IPS-18a (cell line): Measurements from ENCODE around the gene ALPI.
"Not testable (repeated sequence)": the region's sequence is repeated elsewhere in the genome, so short reads cannot be mapped to it uniquely, and the experiment has no call there.

Experiments
- H3K27ac ChIP-seq: one replicate; pipeline ENCODE4 v1.5.1; 2013; ENCODE audit warnings: low read length
- H3K27me3 ChIP-seq: one replicate; pipeline ENCODE4 v1.6.1; 2013; ENCODE audit warnings: mild to moderate bottlenecking, low read length; ENCODE audit not compliant: control insufficient read depth, insufficient read depth
- H3K36me3 ChIP-seq: one replicate; pipeline ENCODE4 v1.6.1; 2013; ENCODE audit warnings: low read depth, low read length; ENCODE audit not compliant: control insufficient read depth
- H3K4me1 ChIP-seq: one replicate; pipeline ENCODE4 v1.6.1; 2013; ENCODE audit warnings: low read depth, low read length; ENCODE audit not compliant: control insufficient read depth
- H3K4me3 ChIP-seq: one replicate; pipeline ENCODE4 v1.5.1; 2013; ENCODE audit warnings: low read length
- H3K9ac ChIP-seq: one replicate; pipeline ENCODE4 v1.6.1; 2013; ENCODE audit warnings: mild to moderate bottlenecking, low read length, moderate library complexity
- H3K9me3 ChIP-seq: one replicate; pipeline ENCODE4 v1.6.1; 2013; ENCODE audit warnings: low read depth, low read length; ENCODE audit not compliant: control insufficient read depth

ALPI gene

GRCh38 chr2:232446266-232446777 is 9.6 kb upstream of the ALPI start:
- H3K27me3 ChIP-seq, H3K9ac ChIP-seq, H3K27ac ChIP-seq, H3K4me1 ChIP-seq, H3K36me3 ChIP-seq, H3K4me3 ChIP-seq, H3K9me3 ChIP-seq: not testable (repeated sequence)

- Histone ChIP-seq H3K9me3 (no peaks in the 10 kb centered on the region), H3K36me3 (no peaks in the 10 kb centered on the region), H3K4me3 (no peak overlapping the region), H3K27ac (no peak overlapping the region), H3K9ac (no peak overlapping the region), H3K4me1 (peaks cover 3% of the 10 kb centered on the region), H3K27me3 (no peaks in the 10 kb centered on the region)
Observed at GRCh38 chr2:232447091-232447620, 8.8 kb upstream of the ALPI start.

DNA sequence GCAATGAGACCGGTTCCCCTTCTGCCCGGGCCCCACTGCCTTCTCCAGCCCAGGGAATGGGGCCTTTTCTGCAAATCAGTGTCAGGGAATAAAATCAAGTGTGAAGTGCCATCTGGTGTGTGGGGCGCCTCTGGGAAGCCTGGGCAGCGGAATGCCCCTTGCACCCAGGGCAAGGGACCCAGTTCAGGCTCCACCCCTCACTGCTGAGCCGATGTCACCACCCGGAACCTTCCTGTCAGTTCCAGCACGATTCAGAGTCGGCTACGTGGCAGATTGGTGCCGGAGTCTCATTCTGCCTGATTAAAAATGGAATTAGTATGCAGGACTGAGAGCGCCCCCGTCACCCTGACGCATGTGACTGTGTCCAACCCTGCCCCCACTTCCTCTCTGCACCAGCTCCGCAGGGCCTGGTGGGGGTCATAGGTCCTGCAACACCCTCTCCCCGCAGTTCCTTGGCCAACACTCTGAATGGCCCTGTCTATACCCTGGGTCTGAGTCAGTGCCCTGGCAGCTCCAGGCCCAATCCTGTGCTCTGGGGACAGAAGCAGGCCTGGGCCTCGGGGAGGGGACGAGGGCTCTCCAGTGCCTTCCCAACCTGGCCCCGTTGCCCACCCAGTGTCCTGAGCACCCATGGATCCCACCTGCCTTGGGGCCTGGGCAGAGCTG is 8.2 kb upstream of the ALPI start:
- H3K27ac ChIP-seq, result no peak overlapping the region
- H3K9me3 ChIP-seq, result no peaks in the 10 kb centered on the region
- H3K27me3 ChIP-seq, result no peaks in the 10 kb centered on the region
- no peaks in the 10 kb centered on the region for H3K36me3 ChIP-seq
- H3K4me3 ChIP-seq, result no peak overlapping the region
- H3K4me1 ChIP-seq, result peaks cover 3% of the 10 kb centered on the region
- no peak overlapping the region for H3K9ac ChIP-seq

DNA sequence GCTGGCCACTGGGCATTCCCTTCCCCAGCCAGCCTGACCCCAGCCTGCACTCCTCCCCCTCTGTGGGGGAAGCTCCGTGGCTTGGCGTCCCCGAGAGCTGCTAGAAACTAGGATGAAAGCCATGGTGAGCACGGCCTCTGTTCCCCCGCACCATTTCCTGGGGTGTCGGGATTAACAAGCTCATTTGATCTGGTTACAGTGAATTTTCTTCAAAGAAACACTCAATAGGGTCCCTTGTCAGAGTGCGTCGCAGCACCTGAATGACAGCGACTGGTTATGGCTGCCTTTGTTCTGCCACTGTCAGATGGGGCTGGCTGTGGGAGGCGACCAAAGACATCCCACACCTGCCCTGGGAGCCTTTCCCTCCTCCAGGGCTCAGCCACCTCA is 7.7 kb upstream of the ALPI start:
- Histone ChIP-seq H3K27me3 (no peaks in the 10 kb centered on the region), H3K4me1 (peaks cover 3% of the 10 kb centered on the region), H3K9me3 (no peaks in the 10 kb centered on the region), H3K4me3 (no peak overlapping the region), H3K9ac (no peak overlapping the region), H3K27ac (no peak overlapping the region), H3K36me3 (no peaks in the 10 kb centered on the region)

GRCh38 chr2:232449964-232450363 is 6.0 kb upstream of the ALPI start:
- H3K27me3 ChIP-seq, result no peaks in the 10 kb centered on the region
- H3K4me1 ChIP-seq, result no peaks in the 10 kb centered on the region
- H3K4me3 ChIP-seq, result no peak overlapping the region
- H3K27ac ChIP-seq, result no peak overlapping the region
- H3K9me3 ChIP-seq, result no peaks in the 10 kb centered on the region
- H3K36me3 ChIP-seq, result no peaks in the 10 kb centered on the region
- H3K9ac ChIP-seq, result no peak overlapping the region

DNA sequence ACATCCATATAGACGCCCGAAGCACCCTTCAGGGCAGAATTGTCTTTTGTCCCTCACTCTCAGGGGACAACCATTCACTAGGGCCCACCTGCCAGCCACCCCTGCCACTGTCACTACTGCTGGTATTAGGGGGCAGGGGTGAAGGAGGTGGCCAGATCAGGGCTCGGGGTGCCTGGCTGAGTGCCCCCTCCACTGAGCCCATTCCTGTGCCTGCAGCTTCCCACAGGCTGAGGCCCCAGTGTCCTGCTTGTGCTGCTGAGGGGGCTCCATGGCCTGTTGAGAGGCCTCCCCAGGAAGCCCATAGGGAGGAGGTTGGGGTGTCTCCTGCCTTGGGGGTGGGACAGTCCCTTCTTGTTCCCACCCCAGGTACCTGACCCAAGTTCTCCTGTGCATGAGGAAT is 4.3 kb upstream of the ALPI start:
- H3K36me3 ChIP-seq, H3K9ac ChIP-seq, H3K4me1 ChIP-seq, H3K9me3 ChIP-seq, H3K27me3 ChIP-seq, H3K4me3 ChIP-seq, H3K27ac ChIP-seq: not testable (repeated sequence)

DNA sequence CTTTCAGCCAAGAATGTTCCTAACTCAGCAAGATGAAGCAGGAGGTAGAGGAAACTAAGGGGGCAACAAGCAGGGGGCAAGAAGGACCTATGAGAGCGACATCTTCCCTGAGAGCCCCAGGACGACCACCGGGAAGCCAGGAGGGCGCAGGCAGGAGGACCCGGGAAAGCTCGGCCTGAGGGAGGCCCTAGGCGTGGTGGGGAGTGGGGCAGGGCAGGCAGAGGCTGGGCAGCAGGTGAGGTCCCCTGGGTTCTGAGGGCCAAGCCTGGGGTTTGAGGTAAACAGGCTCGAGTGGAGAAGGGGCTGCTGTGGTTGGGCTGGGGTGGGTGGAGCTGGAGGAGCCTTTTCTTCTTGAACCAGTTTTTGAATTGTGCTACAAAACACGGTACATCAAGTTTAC is 1.3 kb upstream of the ALPI start:
- Histone ChIP-seq H3K27me3 (no peaks in the 10 kb centered on the region), H3K9ac (no peak overlapping the region), H3K4me1 (no peaks in the 10 kb centered on the region), H3K36me3 (no peaks in the 10 kb centered on the region), H3K4me3 (no peak overlapping the region), H3K27ac (no peak overlapping the region), H3K9me3 (no peaks in the 10 kb centered on the region)

DNA sequence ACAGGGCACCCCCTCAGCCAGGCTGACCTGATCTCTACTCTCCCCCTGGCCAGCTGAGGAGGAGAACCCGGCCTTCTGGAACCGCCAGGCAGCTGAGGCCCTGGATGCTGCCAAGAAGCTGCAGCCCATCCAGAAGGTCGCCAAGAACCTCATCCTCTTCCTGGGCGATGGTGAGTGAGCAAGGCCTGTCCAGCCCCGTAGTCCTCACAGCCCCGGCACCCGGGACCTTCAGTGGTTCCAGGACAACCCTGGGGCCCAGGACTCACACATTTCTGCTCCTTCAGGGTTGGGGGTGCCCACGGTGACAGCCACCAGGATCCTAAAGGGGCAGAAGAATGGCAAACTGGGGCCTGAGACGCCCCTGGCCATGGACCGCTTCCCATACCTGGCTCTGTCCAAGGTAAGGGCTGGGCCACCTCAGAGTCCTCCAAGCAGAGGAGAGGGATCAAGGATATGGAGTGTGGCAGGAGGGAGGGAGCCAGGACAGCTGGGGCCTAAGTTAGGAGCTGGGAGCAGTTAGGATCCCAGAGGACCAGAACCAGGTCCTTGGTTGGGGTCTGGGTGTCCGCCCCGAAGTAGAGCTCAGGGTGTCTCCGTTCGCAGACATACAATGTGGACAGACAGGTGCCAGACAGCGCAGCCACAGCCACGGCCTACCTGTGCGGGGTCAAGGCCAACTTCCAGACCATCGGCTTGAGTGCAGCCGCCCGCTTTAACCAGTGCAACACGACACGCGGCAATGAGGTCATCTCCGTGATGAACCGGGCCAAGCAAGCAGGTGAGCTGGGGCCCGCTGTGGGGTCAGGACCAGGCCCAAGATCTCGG is 555 bp downstream of the ALPI start:
- no peak overlapping the region for H3K27ac ChIP-seq
- no peak overlapping the region for H3K4me3 ChIP-seq
- H3K27me3 ChIP-seq, result no peaks in the 10 kb centered on the region
- no peaks in the 10 kb centered on the region for H3K4me1 ChIP-seq
- no peaks in the 10 kb centered on the region for H3K36me3 ChIP-seq
- H3K9ac ChIP-seq, result no peak overlapping the region
- H3K9me3 ChIP-seq, result no peaks in the 10 kb centered on the region

DNA sequence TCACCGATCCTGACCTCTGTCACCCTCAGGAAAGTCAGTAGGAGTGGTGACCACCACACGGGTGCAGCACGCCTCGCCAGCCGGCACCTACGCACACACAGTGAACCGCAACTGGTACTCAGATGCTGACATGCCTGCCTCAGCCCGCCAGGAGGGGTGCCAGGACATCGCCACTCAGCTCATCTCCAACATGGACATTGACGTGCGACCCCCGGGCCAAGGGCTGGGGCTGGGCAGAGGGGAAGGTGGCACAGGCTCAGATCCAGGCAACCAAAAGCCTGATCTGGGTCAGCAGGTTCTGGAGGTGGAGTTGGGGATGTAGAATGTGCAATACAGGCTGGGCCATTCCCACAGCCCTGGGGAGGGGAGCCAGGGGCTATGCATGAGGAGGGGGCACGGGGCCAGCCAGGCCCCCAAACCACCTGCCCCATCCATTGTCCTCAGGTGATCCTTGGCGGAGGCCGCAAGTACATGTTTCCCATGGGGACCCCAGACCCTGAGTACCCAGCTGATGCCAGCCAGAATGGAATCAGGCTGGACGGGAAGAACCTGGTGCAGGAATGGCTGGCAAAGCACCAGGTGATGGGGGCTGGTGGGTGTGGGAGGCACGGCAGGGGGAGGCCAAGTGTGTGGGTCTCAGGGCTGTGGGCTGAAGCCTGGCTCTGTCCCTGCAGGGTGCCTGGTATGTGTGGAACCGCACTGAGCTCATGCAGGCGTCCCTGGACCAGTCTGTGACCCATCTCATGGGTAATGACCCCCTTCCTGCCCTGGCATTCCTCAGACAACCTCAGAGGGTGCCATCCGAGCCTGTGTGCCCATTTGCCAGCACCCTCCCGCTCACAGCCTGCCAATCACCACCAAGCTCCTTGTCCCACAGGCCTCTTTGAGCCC is 1.4 kb downstream of the ALPI start:
- no peaks in the 10 kb centered on the region for H3K9me3 ChIP-seq
- H3K9ac ChIP-seq, result no peak overlapping the region
- H3K4me3 ChIP-seq, result no peak overlapping the region
- H3K27ac ChIP-seq, result no peak overlapping the region
- H3K4me1 ChIP-seq, result no peaks in the 10 kb centered on the region
- H3K27me3 ChIP-seq, result no peaks in the 10 kb centered on the region
- H3K36me3 ChIP-seq, result no peaks in the 10 kb centered on the region

- Histone ChIP-seq H3K4me3 (no peak overlapping the region), H3K36me3 (no peaks in the 10 kb centered on the region), H3K9ac (no peak overlapping the region), H3K27ac (no peak overlapping the region), H3K27me3 (no peaks in the 10 kb centered on the region), H3K4me1 (no peaks in the 10 kb centered on the region), H3K9me3 (no peaks in the 10 kb centered on the region)
Observed at GRCh38 chr2:232458051-232458660, 2.2 kb downstream of the ALPI start.
